H1 (cell line): ENCODE results near the gene NIN. TPM values are rescaled to one million over a fixed set of nuclear protein-coding genes. Genes with fewer than 3 reads are reported as not detected.

Source experiments
- CTCF ChIA-PET: fragments of 300-600 bp; sonication (Branson Sonifier 250); formaldehyde crosslinking; loops from one replicate; lab custom pipeline; 2021; ENCODE audit not compliant: partially characterized antibody; lab: Charles Lee
- POLR2A ChIA-PET: fragments of 300-600 bp; sonication (Branson Sonifier 250); formaldehyde crosslinking; loops from one replicate; lab custom pipeline; 2021; ENCODE audit warnings: inconsistent platforms; ENCODE audit not compliant: partially characterized antibody; lab: Charles Lee
- DNase-seq, 2 experiments: peaks; one replicate each; pipeline versions ENCODE4 v3.0.0 to v3.0.0-alpha.2; 2010 to 2022; ENCODE audit warnings: low spot score in 2 of 2, low read depth in 1 of 2, mixed read lengths in 1 of 2
- FAIRE-seq: peaks from 2 replicates; lab custom pipeline; 2011; peaks lifted over from hg19 to GRCh38; lab: Jason Lieb, UNC
- H2AFZ ChIP-seq: 2 replicates; pipeline ENCODE4 v1.8.1; 2012; ENCODE audit warnings: low read length, inconsistent platforms
- H2AK5ac ChIP-seq: 2 replicates; pipeline ENCODE4 v1.6.1; 2013; ENCODE audit warnings: low read depth, low read length
- H2BK120ac ChIP-seq: replicated peaks from 2 replicates; pipeline ENCODE3; 2013; ENCODE audit warnings: low read depth, low read length, inconsistent platforms
- H2BK12ac ChIP-seq: 2 replicates; pipeline ENCODE4 v1.6.1; 2013; ENCODE audit warnings: low read depth, low read length
- H2BK15ac ChIP-seq: 2 replicates; pipeline ENCODE4 v1.6.1; 2013; ENCODE audit warnings: low read length
- H2BK20ac ChIP-seq: 2 replicates; pipeline ENCODE4 v1.6.1; 2013; ENCODE audit warnings: low read length
- H2BK5ac ChIP-seq: 2 replicates; pipeline ENCODE4 v1.6.1; 2013; ENCODE audit warnings: low read depth, low read length
- H3K14ac ChIP-seq: 2 replicates; pipeline ENCODE4 v1.6.1; 2013; ENCODE audit warnings: inconsistent platforms; ENCODE audit not compliant: insufficient read length
- H3K18ac ChIP-seq: 2 replicates; pipeline ENCODE4 v1.6.1; 2013; ENCODE audit warnings: low read length; ENCODE audit errors: extremely low read depth
- H3K23ac ChIP-seq: 2 replicates; pipeline ENCODE4 v1.6.1; 2013; ENCODE audit warnings: inconsistent platforms; ENCODE audit not compliant: insufficient read length
- H3K23me2 ChIP-seq: 2 replicates; pipeline ENCODE4 v1.6.1; 2013; ENCODE audit warnings: low read depth, low read length
- H3K27ac ChIP-seq: 2 replicates; pipeline ENCODE4 v1.6.1; 2011; ENCODE audit warnings: low read depth, low read length, inconsistent platforms
- H3K27me3 ChIP-seq, 4 experiments: replicated peaks in 1 of 4; 1 replicate in 1 of 4; 2 replicates in 3 of 4; pipeline versions ENCODE4 v1.6.1 to v1.8.1; 2011 to 2013; ENCODE audit warnings: low read length in 3 of 4, mild to moderate bottlenecking in 3 of 4, inconsistent platforms in 2 of 4, mixed read lengths in 2 of 4, moderate library complexity in 1 of 4; ENCODE audit not compliant: control insufficient read depth in 3 of 4, insufficient read depth in 3 of 4; ENCODE audit errors: extremely low read depth in 1 of 4
- H3K36me3 ChIP-seq, 4 experiments: 2 replicates each; pipeline versions ENCODE4 v1.6.1 to v1.8.1; 2011 to 2013; ENCODE audit warnings: mild to moderate bottlenecking in 4 of 4, low read length in 3 of 4, moderate library complexity in 2 of 4, control low read depth in 1 of 4, inconsistent platforms in 1 of 4; ENCODE audit not compliant: insufficient read depth in 4 of 4, control insufficient read depth in 2 of 4
- H3K4ac ChIP-seq: replicated peaks from 2 replicates; pipeline ENCODE3; 2013; ENCODE audit warnings: low read length, low read depth, mixed read lengths, inconsistent platforms; ENCODE audit not compliant: insufficient read length
- H3K4me1 ChIP-seq, 4 experiments: replicated peaks in 1 of 4; 1 replicate in 1 of 4; 2 replicates in 3 of 4; pipeline versions ENCODE4 v1.6.1 to v1.8.1; 2011 to 2013; ENCODE audit warnings: low read length in 3 of 4, inconsistent platforms in 2 of 4, mixed read lengths in 1 of 4; ENCODE audit not compliant: insufficient read depth in 4 of 4, control insufficient read depth in 3 of 4
- H3K4me2 ChIP-seq, 2 experiments: 2 replicates each; pipeline versions ENCODE4 v1.6.1 to v1.8.1; 2011 to 2013; ENCODE audit warnings: low read depth in 2 of 2, low read length in 2 of 2, control low read depth in 1 of 2, inconsistent platforms in 1 of 2, mild to moderate bottlenecking in 1 of 2; ENCODE audit not compliant: insufficient read depth in 1 of 2
- H3K4me3 ChIP-seq, 4 experiments: fragments of 200-600, 300-600 bp in 1 of 4; sonication (generic), shearing (Covaris generic), sonication (Bioruptor Twin) in 1 of 4; 2 replicates each; pipeline versions ENCODE4 v1.5.1 to v1.8.1; 2011 to 2016; ENCODE audit warnings: low read length in 4 of 4, low read depth in 3 of 4, control low read depth in 2 of 4, inconsistent platforms in 2 of 4, mild to moderate bottlenecking in 2 of 4, mixed read lengths in 1 of 4, moderate library complexity in 1 of 4; ENCODE audit not compliant: insufficient read depth in 2 of 4; ENCODE audit errors: extremely low read depth in 1 of 4
- H3K56ac ChIP-seq: replicated peaks from 2 replicates; pipeline ENCODE3; 2013; ENCODE audit warnings: low read depth, mild to moderate bottlenecking, mixed read lengths, low read length, inconsistent platforms; ENCODE audit not compliant: insufficient read length
- H3K79me1 ChIP-seq: 2 replicates; pipeline ENCODE4 v1.6.1; 2013; ENCODE audit warnings: low read depth, low read length, control low read depth
- H3K79me2 ChIP-seq, 2 experiments: 2 replicates each; pipeline versions ENCODE4 v1.6.1 to v1.8.1; 2012 to 2013; ENCODE audit warnings: low read length in 2 of 2, mild to moderate bottlenecking in 2 of 2, inconsistent platforms in 1 of 2; ENCODE audit not compliant: insufficient read depth in 2 of 2, control insufficient read depth in 1 of 2
- H3K9ac ChIP-seq, 4 experiments: replicated peaks in 1 of 4; 1 replicate in 1 of 4; 2 replicates in 3 of 4; pipeline versions ENCODE4 v1.6.1 to v1.8.1; 2011 to 2013; ENCODE audit warnings: low read depth in 3 of 4, low read length in 3 of 4, control low read depth in 2 of 4, mild to moderate bottlenecking in 2 of 4, moderate library complexity in 2 of 4, inconsistent platforms in 1 of 4; ENCODE audit errors: extremely low read depth in 1 of 4
- H3K9me3 ChIP-seq, 2 experiments: 2 replicates each; pipeline versions ENCODE4 v1.6.1 to v1.8.1; 2012 to 2013; ENCODE audit warnings: mild to moderate bottlenecking in 2 of 2, moderate library complexity in 2 of 2, control low read depth in 1 of 2, inconsistent platforms in 1 of 2, low read depth in 1 of 2, low read length in 1 of 2, mixed read lengths in 1 of 2; ENCODE audit not compliant: insufficient read depth in 2 of 2
- H4K20me1 ChIP-seq, 2 experiments: replicated peaks in 1 of 2; 2 replicates each; pipeline versions ENCODE3 to v1.8.1; 2011 to 2013; ENCODE audit warnings: inconsistent platforms in 2 of 2, low read length in 2 of 2, mild to moderate bottlenecking in 1 of 2; ENCODE audit not compliant: insufficient read depth in 2 of 2, control insufficient read depth in 1 of 2
- H4K5ac ChIP-seq: 2 replicates; pipeline ENCODE4 v1.6.1; 2013; ENCODE audit warnings: low read length, low read depth, mixed read lengths, inconsistent platforms; ENCODE audit not compliant: insufficient read length
- H4K8ac ChIP-seq: 2 replicates; pipeline ENCODE4 v1.8.0; 2013; ENCODE audit warnings: mild to moderate bottlenecking, moderate library complexity, low read length, inconsistent platforms; ENCODE audit not compliant: insufficient read depth; ENCODE audit errors: extremely low read depth
- H4K91ac ChIP-seq: replicated peaks from 2 replicates; pipeline ENCODE3; 2013; ENCODE audit warnings: low read length, mixed read lengths, inconsistent platforms; ENCODE audit not compliant: insufficient read length
- CEBPB ChIP-seq: IDR thresholded peaks from 2 replicates; pipeline ENCODE4 v1.6.1; 2012; ENCODE audit warnings: low read depth, low read length
- CREB1 ChIP-seq: IDR thresholded peaks from 2 replicates; pipeline ENCODE4 v1.6.1; 2012; ENCODE audit warnings: inconsistent platforms
- JUND ChIP-seq: IDR thresholded peaks from 2 replicates; pipeline ENCODE4 v1.6.1; 2011; ENCODE audit warnings: mild to moderate bottlenecking, improper control_type of control experiment, low read length
- NANOG ChIP-seq: IDR thresholded peaks from 2 replicates; pipeline ENCODE4 v1.6.1; 2011; ENCODE audit warnings: low read length, low read depth, mild to moderate bottlenecking, inconsistent platforms; ENCODE audit not compliant: insufficient read depth, poor library complexity, severe bottlenecking
- POLR2AphosphoS5 ChIP-seq: IDR thresholded peaks from 2 replicates; pipeline ENCODE4 v1.6.1; 2011; ENCODE audit warnings: low read depth, low read length
- USF2 ChIP-seq: IDR thresholded peaks from 2 replicates; pipeline ENCODE4 v1.6.1; 2011; ENCODE audit warnings: low read length, improper control_type of control experiment
- WGBS, 2 experiments: shearing (Covaris generic) in 1 of 2; methylation state at CpG; one replicate each; pipeline versions ENCODE4 v1.1.6 to v1.1.7; 2013 to 2015; ENCODE audit warnings: low lambda C conversion rate in 2 of 2, mixed read lengths in 2 of 2, inconsistent platforms in 1 of 2, low coverage in 1 of 2, missing lambda C conversion rate in 1 of 2; ENCODE audit not compliant: insufficient replicate concordance in 2 of 2, insufficient coverage in 1 of 2, insufficient read length in 1 of 2; ENCODE audit errors: extremely low coverage in 1 of 2, missing lambda C conversion rate in 1 of 2; 5-methylcytosine and 5-hydroxymethylcytosine counted together
- polyA plus RNA-seq, 7 experiments: library from polyadenylated mRNA; depleted of rRNA in 3 of 7; stranded (reverse) in 5 of 7; unstranded in 2 of 7; fragments of >200 nt in 5 of 7; fragments of 200-250 nt in 2 of 7; gene quantifications; 1 replicate in 5 of 7; 2 replicates in 1 of 7; 4 replicates in 1 of 7; pipeline versions ENCODE4 v1.2.1 to v1.2.3, GENCODE V29; 2011 to 2013; ENCODE audit warnings: missing spikeins in 2 of 7, mixed read lengths in 2 of 7
- total RNA-seq: library from RNA; stranded (reverse); fragmentation: NEBNext Ultra II Directional; extraction: Animal tissue kit (Norgen Biotek cat#: 25700); gene quantifications from 2 replicates; pipeline ENCODE4 v1.2.1, GENCODE V29; 2021

The NIN gene
- total and polyA plus RNA-seq, 2 of the 8 experiments (the other 6 are each of a cell fraction or from before 2014, with no cell fraction given), result 3.2 to 21.3 TPM

GRCh38 chr14:50820786-50821509 lies 10.0 kb downstream of the NIN start:
- Histone ChIP-seq H3K18ac (no peak overlapping the region), H3K9ac (no peak overlapping the region), H4K91ac (no peak overlapping the region), H4K8ac (no peak overlapping the region), H3K23me2 (no peaks in the 10 kb centered on the region), H3K4me3 (no peak overlapping the region), H3K56ac (no peak overlapping the region), H3K4me1 (peaks cover 6 to 15% (median 10%) of the 10 kb centered on the region in 4 experiments; a peak in 6 of 7 replicates), H2AK5ac (no peak overlapping the region), H2BK5ac (no peak overlapping the region), H3K4me2 (no peak overlapping the region; a peak in 1 of 4 replicates), H2BK120ac (no peak overlapping the region), H4K20me1 (peaks cover 12 to 27% of the 10 kb centered on the region in 2 experiments), H2BK15ac (no peak overlapping the region), H3K4ac (no peak overlapping the region), H2BK20ac (no peak overlapping the region), H4K5ac (no peak overlapping the region), H3K9me3 (no peaks in the 10 kb centered on the region), H2AFZ (no peak overlapping the region), H3K27ac (no peak overlapping the region), H2BK12ac (no peak overlapping the region), H3K27me3 (peaks cover 0 to 19% (median 6%) of the 10 kb centered on the region in 4 experiments; a peak in 6 of 7 replicates), H3K36me3 (no peaks in the 10 kb centered on the region), H3K79me2 (peaks cover 0 to 30% of the 10 kb centered on the region in 2 experiments; a peak in 2 of 4 replicates), H3K14ac (no peak overlapping the region), H3K23ac (no peak overlapping the region), H3K79me1 (0 out of 2 replicates have a peak, but pooled peaks cover 4% of the 10 kb centered on the region)
- ChIA-PET CTCF (interaction anchor here (0.6 to 4.0 kb wide), 4 partner anchors 9 to 39 kb away, joined by 3 to 23 read pairs (median 8); no protein-coding TSS in a partner anchor), POLR2A (interaction anchor here (0.6 to 3.2 kb wide), 3 partner anchors 9 to 44 kb away, joined by 3 to 23 read pairs (median 3); partner anchors contain the start of gene NIN)
- DNase-seq (no peak), FAIRE-seq (no peak)
- WGBS, 2 experiments, result 84% methylated on average over 3 of the region's 3 CpGs; no CpG with 5 or more reads in 1 of the 2 experiments
- TF ChIP-seq CREB1 (no peak), POLR2AphosphoS5 (no peak), JUND (no peak), USF2 (no peak), CEBPB (no peak), NANOG (no peak)
